Measurements from ENCODE around the gene DAB2IP.

The DAB2IP gene

GRCh38 chr9:121821326-121821725, 169.9 kb downstream of the DAB2IP start:
- DNase-seq (ENCODE audit: low read depth, low spot score): no peak
- no peak overlapping the region for H3K27ac ChIP-seq

GRCh38 chr9:121822093-121823085, 171.0 kb downstream of the DAB2IP start:
- no peak overlapping the region for H3K27ac ChIP-seq
- DNase-seq (ENCODE audit: low read depth, low spot score): no peak

DNA sequence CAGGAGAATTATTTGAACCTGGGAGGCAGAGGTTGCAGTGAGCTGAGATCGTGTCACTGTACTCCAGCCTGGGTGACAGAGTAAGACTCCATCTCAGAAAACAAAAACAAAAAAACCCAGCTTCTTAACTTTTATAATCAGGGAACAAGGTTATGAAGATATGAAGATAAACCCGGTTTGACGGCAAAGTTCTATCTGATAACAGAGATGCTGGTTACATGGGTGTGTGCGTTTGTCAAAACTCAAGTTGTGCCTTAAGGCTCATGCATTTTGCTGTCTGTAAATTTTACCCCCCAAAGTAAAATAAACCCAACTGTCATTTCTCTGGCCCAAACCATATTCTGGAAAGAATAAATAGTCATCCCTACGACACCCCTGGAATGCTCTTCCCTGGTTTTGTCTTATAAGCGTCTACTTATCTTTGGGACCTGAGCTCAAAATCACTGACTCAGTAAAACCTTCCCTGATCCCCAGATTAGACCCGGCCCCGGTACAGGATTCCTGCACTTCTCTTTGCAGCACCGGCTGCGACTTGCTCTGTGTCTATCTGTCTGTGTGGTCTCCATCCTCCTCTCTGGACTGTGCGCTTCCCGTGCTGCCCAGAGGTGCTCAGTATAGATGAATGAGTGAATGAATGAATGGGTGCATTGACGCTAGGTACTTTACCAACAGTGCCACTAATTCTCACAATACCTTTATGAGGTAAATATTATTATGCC, 172.2 kb downstream of the DAB2IP start:
- no peak overlapping the region for H3K27ac ChIP-seq
- no peak for DNase-seq (ENCODE audit: low read depth, low spot score)

GRCh38 chr9:121824651-121825030, 173.2 kb downstream of the DAB2IP start:
- H3K27ac ChIP-seq: no peak overlapping the region
- no peak for DNase-seq (ENCODE audit: low read depth, low spot score)

DNA sequence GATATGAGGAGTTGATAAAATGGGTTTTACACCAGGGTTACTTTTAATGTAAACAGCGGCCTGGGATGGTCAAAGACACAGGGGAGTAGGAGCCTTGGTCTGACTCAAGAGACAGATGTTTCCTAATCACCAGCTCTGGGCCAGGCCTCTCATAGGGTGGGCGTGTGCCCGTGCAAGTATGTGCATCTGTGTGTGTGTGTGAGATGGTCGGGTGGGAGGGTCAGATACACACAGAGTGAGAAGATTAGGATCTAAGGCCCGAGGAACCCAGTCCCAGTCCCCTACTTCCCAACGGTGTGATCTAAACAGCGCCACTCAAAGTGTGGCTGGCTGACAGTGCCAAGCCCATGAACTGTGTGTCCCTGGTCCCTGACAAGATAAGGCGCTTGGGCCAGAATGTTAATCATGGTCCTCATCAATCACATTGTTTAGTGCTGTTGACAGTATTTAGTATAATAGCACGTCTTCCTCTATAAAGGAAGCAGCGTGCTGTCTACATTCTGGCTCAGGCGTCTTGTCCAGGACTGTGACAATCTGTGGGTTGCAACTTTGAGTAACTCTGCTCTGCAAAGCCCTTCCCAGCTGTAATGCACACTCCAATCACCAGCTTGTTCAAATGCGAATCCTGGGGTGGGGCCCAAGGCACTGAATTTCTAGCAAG, 173.7 kb downstream of the DAB2IP start:
- H3K27ac ChIP-seq: no peak overlapping the region
- no peak for DNase-seq (ENCODE audit: low read depth, low spot score)

GRCh38 chr9:121826711-121827110, 175.3 kb downstream of the DAB2IP start:
- H3K27ac ChIP-seq: no peak overlapping the region
- no peak for DNase-seq (ENCODE audit: low read depth, low spot score)

- H3K27ac ChIP-seq: no peak overlapping the region
- DNase-seq (ENCODE audit: low read depth, low spot score): no peak
Measured at GRCh38 chr9:121827251-121827967, 176.0 kb downstream of the DAB2IP start.

GRCh38 chr9:121830441-121831140, 179.2 kb downstream of the DAB2IP start:
- H3K27ac ChIP-seq: no peak overlapping the region
- DNase-seq (ENCODE audit: low read depth, low spot score): no peak

DNA sequence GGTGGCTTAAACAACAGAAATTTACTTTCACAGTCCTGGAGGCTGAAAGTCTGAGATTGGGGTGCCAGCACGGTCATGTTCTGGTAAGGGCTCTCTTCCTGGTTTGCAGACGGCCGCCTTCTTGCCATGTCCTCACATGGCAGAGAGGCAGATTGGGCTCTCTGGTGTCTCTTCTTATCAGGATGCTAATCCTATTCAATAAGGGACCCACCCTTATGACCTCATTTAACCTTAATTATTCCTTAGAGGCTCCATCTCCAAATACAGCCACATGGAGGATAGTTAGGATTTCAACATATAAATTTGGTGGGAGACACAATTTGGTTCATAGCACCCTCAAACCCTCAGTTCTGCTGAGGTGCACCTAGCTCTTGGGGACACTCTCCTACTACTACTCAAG, 180.4 kb downstream of the DAB2IP start:
- DNase-seq (ENCODE audit: low read depth, low spot score): no peak
- H3K27ac ChIP-seq: no peak overlapping the region

GRCh38 chr9:121833061-121833460, 181.6 kb downstream of the DAB2IP start:
- no peak overlapping the region for H3K27ac ChIP-seq
- DNase-seq (ENCODE audit: low read depth, low spot score): no peak
